ENCODE data around the gene ARAF.

The ARAF gene

DNA sequence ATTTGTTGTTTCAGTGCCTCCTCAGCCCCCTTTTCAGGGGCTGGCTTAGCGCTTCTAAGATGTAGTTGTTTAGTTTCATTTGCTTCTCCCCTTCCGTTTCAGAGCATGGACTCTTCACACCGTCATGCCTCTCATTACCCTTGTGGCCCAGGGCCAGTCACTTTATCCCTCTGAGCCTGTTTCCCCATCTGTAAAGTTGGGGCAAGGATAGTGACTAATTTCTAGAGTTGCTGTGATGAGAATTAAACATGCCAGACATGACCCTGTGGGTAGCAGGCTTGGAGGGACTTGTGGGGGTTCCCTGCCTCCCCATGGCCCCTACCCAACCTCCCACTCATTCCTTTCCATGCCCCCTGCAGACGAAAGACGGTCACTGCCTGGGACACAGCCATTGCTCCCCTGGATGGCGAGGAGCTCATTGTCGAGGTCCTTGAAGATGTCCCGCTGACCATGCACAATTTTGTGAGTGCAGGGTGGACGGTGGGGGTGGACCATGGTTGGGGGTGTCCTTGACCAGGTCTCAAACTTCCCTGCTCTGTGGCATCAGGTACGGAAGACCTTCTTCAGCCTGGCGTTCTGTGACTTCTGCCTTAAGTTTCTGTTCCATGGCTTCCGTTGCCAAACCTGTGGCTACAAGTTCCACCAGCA is 3.6 kb downstream of the ARAF start:
- DNase-seq, result peak in 1 of 4 experiments; percentile 14

DNA sequence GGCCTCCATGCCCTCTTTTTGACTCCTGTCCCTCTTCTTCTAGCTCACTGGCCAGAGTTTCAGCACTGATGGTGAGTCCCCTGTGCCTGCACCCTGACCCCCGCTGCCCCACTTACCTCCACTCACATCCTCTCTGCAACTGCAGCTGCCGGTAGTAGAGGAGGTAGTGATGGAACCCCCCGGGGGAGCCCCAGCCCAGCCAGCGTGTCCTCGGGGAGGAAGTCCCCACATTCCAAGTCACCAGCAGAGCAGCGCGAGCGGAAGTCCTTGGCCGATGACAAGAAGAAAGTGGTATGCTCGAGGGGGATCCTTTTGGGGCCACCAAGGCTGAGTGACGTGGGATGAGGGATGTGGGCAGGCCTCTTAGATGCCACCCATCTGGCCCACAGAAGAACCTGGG is 5.8 kb downstream of the ARAF start:
- DNase-seq, result no peak

DNA sequence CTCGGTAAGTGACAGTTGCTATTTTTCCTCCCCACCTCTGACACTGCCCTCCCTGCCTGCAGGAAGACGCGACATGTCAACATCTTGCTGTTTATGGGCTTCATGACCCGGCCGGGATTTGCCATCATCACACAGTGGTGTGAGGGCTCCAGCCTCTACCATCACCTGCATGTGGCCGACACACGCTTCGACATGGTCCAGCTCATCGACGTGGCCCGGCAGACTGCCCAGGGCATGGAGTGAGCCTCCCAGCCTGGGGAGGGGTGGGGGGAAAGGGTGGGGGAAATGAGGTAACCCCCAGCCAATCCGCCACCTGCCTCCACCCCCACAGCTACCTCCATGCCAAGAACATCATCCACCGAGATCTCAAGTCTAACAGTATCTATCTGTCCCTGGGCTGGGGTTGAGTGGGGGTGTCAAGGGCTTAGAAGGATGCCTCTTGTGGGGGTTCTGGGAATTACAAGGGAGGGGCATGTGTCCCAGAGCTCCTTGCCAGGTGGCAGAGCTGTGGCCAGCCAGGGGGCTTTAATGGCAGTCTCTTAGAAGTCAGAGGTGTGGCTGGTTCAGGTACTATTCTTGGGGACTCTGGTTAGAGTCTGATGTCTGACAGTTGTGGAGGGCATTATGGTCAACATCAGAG is 7.8 kb downstream of the ARAF start:
- DNase-seq, result peak in 1 of 4 experiments; percentile 40

DNA sequence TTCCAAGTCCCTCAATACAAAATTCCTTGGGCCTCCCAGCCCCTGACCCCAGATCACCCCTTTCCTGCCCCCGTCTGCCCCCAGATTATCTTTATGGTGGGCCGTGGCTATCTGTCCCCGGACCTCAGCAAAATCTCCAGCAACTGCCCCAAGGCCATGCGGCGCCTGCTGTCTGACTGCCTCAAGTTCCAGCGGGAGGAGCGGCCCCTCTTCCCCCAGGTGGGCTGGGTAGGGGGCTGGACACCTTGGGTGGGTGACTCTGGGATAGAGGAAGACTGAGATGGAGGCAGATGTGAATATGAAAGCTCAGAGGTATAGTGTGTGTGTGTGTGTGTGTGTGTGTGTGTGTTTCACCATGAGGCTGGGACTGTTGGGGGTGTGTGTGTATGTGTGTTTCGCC is 9.8 kb downstream of the ARAF start:
- no peak for DNase-seq

DNA sequence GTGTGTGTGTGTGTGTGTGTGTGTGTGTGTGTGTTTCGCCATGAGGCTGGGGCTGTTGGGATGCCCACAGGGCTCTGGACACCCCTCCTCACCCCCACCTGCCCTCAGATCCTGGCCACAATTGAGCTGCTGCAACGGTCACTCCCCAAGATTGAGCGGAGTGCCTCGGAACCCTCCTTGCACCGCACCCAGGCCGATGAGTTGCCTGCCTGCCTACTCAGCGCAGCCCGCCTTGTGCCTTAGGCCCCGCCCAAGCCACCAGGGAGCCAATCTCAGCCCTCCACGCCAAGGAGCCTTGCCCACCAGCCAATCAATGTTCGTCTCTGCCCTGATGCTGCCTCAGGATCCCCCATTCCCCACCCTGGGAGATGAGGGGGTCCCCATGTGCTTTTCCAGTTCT is 10.2 kb downstream of the ARAF start:
- DNase-seq, result no peak

DNA sequence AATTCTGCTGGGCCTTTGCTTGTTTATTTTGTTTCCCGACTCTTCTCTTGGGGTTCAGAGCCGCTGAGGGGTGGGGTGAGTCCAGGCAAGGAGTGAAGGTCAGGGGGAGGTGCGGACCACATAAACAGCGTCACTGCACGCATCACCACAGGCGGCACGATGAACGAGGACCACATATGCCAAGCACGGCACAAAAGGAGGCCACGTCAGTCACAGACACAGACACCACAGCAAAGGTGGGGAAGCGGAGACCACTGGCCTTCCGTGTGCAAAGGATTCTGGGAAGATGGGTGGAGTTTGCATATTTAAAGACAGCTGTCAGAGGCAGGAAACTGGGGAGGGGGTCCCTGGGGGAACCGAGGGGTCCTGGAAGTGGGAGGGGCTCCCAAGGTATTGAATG is 10.9 kb downstream of the ARAF start:
- no peak for DNase-seq

DNA sequence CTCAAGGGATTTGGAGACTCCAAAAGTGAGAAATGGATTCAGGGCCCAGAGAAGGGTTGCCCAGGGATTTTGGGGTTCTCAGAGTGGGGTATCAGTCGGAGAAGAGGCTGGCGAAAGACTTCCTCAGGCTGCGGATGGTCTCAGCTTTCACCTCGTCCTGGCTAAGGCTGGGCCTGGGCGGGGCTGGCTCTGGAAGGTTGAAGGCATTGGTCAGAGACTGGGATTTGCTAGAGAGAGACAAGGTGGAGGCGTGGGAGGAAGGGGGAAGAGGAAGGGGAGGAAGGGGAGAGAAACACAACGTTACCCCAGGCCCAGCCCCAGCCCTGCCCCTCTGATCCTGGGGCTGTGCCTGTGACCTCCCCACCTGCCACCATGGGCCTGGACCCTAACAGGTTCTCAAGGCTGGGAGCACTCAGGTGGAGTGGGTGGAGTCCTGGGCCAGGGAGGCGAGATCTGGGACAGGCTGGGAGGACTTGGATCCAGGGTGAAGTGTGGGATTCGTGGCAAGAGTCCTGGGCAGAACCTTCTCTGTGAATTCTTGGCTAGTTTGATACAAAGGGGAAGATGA is 11.9 kb downstream of the ARAF start:
- no peak for DNase-seq

DNA sequence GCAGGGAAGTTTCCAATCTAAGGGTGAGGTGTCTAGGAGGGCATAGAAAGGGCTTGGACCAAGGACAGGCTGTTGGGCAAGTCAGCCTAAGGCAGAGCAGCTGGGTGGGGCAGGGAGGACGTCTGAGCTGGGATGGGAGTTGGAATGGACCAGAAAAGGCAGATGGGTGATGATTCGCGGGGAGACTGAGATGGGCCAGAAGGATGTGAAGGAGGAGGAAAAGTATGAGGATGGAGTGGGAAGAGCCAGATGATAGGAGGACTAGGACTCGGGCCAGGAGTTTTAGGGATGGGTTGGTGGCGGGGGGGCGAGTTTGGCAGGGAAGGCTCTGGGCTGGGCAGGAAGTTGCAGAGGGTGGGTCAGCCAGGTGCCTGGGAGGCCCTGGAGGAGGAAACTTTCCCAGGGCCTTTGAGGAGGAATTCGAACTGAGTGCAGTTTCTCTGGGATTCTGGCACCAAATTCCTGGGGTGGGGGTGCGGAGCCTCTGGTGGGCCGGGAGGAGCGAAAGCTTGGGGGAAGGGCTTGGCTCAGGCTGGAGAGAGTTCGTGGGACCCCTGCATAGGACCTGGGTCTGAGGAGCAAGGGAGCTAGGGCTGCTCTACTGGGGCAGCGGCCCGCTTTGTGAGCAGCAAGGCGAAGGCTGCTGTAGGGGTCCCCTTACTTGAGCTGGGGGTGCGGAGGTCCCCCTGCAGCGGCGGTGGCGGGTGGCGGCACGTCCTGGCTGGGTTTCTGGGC is 12.5 kb downstream of the ARAF start:
- DNase-seq, result no peak

DNA sequence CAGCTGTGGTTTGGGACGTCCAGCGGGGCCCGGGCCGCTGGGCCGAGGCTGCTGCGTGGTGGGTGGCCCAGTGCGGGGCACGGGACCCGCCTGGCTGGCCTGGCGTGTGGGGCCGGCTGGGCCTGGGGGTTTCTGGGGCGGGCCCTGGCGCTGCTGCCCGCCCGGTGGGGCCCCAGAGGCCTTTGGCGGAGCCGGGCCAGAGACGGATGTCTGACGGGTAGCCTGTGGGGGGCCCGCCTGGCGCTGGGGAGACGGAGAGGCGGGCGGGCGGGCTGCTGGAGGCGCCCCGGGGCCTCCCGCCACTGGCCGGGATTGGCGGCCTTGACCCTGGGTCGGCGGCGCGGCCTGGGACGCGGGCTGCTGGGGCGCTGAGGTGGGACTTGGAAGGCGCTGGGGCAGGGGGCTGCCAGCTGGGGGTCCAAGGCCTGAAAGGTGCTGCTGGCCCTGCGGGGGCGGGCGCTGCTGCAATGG is 13.1 kb downstream of the ARAF start:
- no peak for DNase-seq

DNA sequence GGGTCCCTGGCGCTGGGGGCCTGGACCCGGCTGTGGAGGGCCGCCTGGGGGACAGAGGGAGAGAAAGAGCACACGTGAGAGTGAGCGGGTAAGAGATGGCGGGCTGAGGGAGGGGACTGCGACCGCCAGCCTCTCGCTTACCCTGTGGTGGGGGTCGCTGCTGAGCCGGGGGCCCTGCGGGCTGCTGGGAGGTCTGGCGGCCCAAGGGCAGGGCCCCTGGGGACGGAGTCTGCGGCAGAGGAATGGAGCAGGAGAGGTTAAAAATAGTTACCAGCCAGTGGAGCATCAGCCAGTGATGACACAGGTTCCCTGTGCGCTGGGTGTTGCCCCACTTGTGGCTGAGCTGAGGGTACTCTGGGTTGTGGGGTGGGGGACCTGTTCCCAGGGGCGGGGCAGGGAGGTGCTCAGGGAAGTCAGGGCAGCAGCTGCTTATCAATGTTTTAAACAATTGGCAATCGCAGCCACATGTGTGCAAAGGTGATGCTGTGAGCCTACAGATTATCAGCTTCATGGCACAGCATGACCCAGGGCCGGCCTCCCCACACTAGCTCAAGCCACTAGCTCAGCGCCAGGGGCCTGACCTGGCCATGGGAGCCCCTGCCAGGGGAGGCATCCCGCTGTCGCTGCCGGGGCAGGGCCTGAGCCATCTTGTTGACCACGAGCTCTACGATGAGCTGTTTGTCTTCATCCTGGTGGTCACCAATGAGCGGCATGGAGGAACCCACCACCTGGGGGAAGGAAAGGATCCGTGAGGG is 13.7 kb downstream of the ARAF start:
- DNase-seq, result no peak

DNA sequence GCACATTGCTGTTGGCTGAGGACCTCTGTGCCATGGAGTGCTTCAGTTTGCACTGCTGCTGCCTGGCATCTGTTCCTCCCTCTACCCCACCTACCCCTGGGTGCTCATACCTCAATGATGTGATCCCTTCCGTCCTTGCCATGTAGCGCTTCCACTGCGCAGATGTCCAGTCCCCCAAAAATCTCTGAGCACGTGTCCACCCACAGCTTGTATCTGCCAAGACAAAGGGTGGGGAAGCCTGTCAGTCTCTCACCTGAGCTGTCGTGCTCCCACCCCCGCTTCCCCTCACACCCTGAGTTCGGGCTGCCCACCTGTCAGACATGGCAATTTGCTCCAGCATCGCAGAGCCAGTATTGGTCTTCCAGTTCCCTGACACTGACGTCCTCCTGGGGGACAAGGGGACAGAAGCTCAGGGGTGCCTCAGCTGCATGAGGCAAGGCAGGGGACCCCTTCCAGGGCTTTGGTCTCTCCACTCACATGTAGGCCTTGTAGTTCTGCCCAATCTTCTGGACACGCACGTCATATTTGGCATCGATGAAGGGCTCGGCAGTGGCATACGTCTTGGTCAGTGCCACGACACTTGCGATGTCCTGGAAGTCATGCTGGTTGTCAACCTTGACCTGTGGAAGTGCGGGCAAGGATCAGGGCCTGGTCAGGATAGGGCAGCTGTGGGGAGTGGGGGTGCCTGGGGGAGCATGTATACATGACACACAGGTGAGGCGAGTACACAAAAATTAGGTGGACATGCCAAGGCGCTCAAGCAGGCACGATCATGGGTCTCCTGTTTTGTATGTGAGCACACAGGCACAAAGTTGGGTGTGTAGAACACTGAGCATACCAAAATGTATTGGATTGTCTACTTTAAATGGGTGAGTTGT is 15.3 kb downstream of the ARAF start:
- no peak for DNase-seq

DNA sequence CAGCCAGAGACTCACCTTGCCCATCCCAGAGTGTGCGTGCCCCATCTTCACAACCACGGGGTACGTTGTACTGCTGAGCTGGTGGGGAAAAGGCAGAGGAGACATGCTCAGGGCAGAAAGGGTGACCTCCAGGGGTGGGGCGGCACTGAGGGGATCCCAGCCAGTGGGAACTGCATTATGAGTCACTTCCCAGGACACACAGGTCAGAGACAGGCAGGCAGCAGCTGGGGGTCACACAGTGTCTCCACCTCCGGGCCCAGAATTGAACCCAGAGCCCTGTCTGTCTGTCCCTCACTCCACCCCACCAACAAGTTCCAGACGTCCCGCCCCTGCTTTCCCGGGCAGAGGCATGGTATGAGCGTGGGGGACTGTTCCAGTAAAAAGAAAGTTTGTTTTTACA is 16.4 kb downstream of the ARAF start:
- DNase-seq, result no peak

DNA sequence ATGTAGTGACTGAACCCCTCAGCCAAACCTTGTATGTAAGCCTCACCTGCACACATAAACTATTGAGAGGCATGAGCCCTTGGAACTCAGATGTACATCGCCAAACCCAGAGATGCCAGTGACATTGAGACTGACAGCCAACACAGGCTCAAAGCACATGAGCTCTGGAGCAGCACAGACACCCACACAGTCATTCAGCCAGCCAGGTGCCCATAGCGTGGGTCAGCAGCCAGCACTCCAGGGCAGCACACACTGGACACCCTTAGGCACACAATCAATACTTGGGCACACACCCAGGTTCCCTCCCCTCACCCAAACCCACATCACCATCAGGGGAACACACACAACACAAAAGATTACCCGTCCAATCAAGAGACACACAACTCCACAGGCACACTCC is 16.9 kb downstream of the ARAF start:
- no peak for DNase-seq

DNA sequence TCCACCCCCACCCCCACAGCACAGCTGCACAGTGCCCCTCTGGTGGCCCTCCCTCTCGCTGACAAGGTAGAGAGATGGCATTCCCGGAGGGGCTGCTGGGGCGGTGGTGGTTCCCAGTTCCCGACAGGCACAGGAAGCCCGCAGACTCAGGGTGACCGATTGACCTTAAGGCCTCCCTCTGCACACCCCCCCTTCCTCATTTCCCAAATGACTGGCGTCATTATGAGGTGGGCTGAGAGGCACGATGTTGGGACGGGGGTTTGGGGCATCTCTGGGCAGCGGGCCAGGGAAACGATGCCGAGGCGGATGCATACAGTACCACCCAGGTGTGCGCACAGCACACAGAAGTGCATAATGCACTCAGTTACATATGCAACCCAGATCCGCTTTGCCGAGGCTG is 17.7 kb downstream of the ARAF start:
- peak; percentile 53 to 76 (median 70) for DNase-seq

DNA sequence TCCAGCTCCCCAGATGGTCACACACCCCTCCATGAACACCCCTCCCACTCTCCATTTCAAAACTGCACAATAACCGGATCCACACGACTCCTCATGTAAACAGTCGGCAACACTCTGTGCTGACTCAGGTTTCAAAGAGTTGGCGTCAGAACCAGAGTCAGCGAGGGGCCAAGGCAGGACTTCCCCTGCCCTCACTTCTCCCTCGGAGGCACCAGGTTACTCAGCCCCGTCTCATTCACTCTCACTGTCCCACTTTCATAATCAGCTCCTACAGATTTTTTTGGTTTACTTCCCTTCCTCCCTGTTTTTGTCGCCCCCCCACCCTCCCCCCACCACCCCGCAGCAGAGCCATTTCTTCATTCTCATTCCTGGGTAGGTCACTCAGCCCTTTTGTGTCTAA is 18.5 kb downstream of the ARAF start:
- peak; percentile 86 to 95 (median 90) for DNase-seq

DNA sequence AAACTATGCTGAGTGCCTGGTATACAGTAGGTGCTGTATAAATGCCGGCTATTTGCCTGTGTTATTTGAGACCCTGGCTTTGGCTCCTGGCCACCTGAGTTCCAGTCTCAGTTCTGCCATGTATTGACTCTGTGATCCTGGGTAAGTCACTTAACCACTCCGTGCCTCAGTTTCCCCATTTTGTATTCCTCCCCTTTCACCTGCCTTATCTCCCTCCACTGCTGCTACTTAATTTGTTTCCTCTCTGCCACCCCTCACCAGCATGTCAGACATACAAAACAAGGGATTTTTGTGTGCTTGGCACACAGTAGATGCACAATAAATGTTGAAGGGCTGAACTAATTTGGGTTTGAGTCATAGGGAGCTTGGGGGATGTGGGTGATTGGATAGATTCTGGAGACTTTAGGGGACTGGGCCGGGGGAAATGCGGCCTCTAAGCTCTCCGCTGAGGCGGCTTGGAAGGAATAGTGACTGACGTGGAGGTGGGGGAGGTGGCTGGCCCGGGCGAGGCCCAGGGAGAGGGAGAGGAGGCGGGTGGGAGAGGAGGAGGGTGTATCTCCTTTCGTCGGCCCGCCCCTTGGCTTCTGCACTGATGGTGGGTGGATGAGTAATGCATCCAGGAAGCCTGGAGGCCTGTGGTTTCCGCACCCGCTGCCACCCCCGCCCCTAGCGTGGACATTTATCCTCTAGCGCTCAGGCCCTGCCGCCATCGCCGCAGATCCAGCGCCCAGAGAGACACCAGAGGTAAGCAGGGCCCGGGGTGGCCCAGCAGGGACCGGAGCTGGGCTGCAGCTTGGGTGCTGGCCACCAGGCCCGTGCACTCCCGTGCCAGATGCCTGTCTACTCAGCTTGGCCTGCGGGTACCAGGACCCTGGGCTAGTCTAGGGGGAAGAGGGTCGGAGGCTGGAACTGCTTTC is 21.0 kb downstream of the ARAF start, which contains the start of gene TIMP1:
TIMP1 (plus strand) TSS at position 706 of the 917 bp plus-strand sequence. CDS start 980 bp downstream, outside the sequence.
- DNase-seq, result peak; percentile 88 to 93 (median 91)

DNA sequence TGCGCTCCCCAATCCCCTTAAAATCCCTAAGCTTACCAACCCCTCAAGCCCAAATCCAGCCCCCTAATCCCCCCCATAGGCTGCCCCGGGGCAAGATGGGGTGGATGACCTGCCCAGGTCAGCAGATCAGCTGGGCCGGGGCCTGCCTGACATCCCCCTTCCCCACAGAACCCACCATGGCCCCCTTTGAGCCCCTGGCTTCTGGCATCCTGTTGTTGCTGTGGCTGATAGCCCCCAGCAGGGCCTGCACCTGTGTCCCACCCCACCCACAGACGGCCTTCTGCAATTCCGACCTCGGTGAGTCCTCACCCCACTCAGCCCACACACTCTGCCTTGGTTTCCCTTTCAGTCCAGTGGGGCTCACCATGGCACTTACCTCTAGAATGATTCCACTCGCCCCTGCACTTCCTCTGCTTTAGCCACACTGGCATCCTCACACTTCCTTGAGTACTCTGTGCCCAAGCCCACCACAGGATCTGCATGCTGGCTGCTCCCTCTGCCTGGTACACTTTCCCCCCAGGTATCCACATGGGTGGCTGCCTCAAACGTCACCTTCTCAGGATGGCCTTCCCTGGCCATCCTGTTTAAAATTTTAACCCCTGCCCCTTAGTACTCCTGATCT is 22.3 kb downstream of the ARAF start:
- no peak for DNase-seq

DNA sequence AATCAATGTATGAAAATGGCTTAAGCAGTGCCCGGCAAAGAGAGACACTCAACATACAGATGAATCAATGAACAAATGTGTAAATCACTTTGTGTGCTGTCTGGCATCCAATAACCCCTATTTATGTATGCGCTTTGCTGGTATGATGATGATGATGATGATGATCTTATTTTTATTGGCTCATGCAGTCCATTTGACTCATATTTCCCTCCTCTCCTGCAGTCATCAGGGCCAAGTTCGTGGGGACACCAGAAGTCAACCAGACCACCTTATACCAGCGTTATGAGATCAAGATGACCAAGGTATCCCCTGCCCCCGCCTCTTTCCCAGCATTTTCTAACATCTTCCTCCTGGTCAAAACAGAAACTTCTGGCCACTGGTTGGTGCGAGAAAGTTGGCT is 23.7 kb downstream of the ARAF start:
- DNase-seq, result no peak

DNA sequence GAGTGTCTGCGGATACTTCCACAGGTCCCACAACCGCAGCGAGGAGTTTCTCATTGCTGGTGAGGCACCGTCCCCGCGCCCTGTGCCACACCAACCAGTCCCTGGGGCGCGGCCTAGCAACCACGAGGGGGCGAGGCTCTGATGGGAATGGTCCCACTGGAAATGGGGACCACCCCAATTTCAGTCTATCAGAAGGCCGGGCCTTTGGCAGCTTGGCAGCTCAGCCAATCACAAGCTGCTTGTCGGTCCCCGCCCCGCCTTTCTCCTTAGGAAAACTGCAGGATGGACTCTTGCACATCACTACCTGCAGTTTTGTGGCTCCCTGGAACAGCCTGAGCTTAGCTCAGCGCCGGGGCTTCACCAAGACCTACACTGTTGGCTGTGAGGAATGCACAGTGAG is 24.3 kb downstream of the ARAF start:
- DNase-seq, result no peak
